ENCODE data around the gene DDX51.

The DDX51 gene

DNA sequence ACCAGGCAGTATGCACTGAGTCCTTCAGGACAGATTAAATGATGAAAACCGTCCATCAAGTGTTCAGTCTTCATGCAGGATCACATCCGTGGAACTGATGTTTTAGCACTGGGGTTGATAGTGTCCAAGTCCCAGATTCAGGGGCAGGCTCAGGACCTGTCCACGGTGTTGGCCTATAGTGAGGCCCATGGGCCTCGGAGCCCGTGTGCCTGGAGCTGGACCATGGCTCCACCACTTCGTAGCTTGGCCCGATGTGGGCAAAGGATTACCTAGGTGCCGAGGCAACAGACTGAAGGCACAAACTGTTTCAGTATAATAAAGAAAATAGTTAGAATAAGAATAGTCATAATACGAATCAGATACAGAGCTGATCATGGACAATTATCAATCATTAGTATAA, 41.8 kb downstream of the DDX51 start:
- H3K4me1 ChIP-seq (ENCODE audit: insufficient read depth, low read length), result no peaks in the 10 kb centered on the region
- H3K9me3 ChIP-seq (ENCODE audit: control insufficient read depth, insufficient read depth, low read length), result no peaks in the 10 kb centered on the region
- no peak overlapping the region for H3K9ac ChIP-seq (ENCODE audit: low read depth, low read length)
- H3K36me3 ChIP-seq (ENCODE audit: insufficient read depth, low read length), result peaks cover 5% of the 10 kb centered on the region; the same call in 1 of the 2 replicates

DNA sequence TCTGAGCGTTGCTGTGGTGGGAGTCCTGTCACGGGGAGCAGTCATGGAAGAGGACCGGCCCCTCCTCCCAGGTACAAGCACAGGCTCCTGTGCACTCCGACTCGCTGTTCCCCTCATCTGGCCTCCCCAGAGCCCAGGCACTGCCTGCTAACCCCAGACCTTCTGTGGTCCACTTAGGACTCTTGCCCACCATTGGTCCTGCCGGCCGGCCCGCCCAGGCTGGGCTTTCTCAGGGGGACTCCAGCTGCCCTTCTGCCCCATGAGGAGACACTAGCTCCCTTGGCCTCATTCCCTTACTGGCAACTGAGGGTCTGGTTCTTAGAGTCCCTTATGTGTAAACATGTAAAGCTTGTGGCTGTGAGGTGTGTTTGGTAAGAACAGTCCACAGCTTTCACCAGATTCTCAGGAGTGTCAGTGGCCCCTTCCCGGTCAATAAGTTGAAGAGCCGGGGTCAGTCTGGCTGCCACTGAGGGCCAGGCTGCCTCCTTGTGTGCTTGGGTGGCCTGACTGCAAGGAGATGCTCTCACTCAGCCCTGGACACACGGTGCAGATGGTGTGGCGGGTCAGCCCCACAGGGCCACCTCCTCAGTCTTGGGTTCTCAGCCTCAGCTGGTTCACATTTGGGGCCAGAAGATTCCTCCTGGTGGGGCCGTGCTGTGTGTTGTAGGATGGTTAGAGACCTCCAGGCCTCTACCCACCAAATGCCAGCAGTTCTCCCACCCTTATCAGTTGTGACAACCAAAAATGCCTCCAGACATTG, 43.6 kb downstream of the DDX51 start:
- Histone ChIP-seq H3K36me3 (ENCODE audit: insufficient read depth, low read length) (peaks cover 5% of the 10 kb centered on the region; the same call in 1 of the 2 replicates), H3K4me1 (ENCODE audit: insufficient read depth, low read length) (no peaks in the 10 kb centered on the region)

GRCh38 chr12:132099739-132100138, 44.4 kb downstream of the DDX51 start:
- H3K9ac ChIP-seq (ENCODE audit: low read depth, low read length), result no peak overlapping the region
- H3K36me3 ChIP-seq (ENCODE audit: insufficient read depth, low read length), result no peaks in the 10 kb centered on the region
- no peaks in the 10 kb centered on the region for H3K4me1 ChIP-seq (ENCODE audit: insufficient read depth, low read length)
- H3K9me3 ChIP-seq (ENCODE audit: control insufficient read depth, insufficient read depth, low read length), result 0 out of 2 replicates have a peak, but pooled peaks cover 2% of the 10 kb centered on the region

More for the DNA sequence above, 43.6 kb downstream of the DDX51 start:
- Histone ChIP-seq H3K9me3 (ENCODE audit: control insufficient read depth, insufficient read depth, low read length) (0 out of 2 replicates have a peak, but pooled peaks cover 2% of the 10 kb centered on the region), H3K9ac (ENCODE audit: low read depth, low read length) (no peak overlapping the region)

GRCh38 chr12:132095520-132096409, 48.4 kb downstream of the DDX51 start:
- no peaks in the 10 kb centered on the region for H3K36me3 ChIP-seq (ENCODE audit: insufficient read depth, low read length)
- no peaks in the 10 kb centered on the region for H3K4me1 ChIP-seq (ENCODE audit: insufficient read depth, low read length)
- no peak overlapping the region for H3K9ac ChIP-seq (ENCODE audit: low read depth, low read length)
- H3K9me3 ChIP-seq (ENCODE audit: control insufficient read depth, insufficient read depth, low read length), result 0 out of 2 replicates have a peak, but pooled peaks cover 2% of the 10 kb centered on the region

DNA sequence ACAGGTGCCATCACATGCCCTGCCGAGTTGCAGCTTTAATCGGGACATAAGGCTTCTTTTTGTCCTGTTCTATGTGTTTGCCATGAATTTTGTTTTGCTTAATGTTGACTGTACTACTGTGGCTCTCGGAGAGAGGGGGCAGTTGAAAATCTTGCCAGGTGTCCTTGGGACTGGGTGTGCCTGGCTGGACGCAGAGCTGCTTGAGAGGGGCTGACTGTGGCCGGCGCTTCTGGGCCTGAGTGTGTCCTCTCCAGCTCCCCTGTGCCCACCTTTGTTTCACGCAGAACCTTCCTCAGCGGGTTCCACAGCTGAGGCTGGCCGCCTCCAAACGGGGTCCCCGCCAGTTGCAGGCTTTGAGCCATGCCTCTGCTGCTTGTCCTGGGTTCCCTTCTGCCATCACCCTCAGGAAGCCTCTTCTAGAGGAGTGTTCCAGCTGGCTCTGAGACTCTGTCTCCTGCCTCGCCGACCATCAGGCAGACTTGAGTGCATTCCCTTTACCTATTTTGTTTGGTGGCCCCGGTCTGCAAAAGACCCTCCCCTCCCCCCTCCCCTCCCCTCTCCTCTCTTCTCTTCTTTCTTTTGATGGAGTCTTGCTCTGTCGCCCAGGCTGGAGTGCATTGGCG, 49.7 kb downstream of the DDX51 start:
- Histone ChIP-seq H3K36me3 (ENCODE audit: insufficient read depth, low read length) (no peaks in the 10 kb centered on the region), H3K9me3 (ENCODE audit: control insufficient read depth, insufficient read depth, low read length) (0 out of 2 replicates have a peak, but pooled peaks cover 2% of the 10 kb centered on the region), H3K4me1 (ENCODE audit: insufficient read depth, low read length) (no peaks in the 10 kb centered on the region), H3K9ac (ENCODE audit: low read depth, low read length) (no peak overlapping the region)

DNA sequence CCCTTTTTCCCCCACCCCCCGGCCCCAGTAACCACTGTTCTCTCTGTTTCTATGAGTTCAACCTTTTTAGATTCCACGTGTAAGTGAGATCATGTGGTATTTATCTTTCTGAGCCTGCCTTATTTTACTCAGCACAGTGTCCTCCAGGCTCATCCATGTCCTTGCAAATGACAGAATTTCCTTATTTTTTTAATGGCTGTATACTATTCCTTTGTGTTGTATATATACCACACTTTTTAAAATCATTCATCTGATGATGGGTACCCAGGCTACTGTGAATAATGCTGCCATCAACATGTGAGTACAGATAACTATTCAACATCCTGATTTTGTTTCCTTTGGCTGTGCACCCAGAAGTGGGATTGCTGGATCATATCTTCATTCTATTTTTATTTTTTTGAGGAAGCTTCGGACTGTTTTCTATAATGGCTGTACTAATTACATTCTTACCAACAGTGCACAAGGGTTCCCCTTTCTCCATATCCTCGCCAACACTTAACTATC, 54.7 kb downstream of the DDX51 start:
- no peaks in the 10 kb centered on the region for H3K4me1 ChIP-seq (ENCODE audit: insufficient read depth, low read length)
- no peaks in the 10 kb centered on the region for H3K36me3 ChIP-seq (ENCODE audit: insufficient read depth, low read length)
- no peaks in the 10 kb centered on the region for H3K9me3 ChIP-seq (ENCODE audit: control insufficient read depth, insufficient read depth, low read length)
- H3K9ac ChIP-seq (ENCODE audit: low read depth, low read length), result no peak overlapping the region
